ENCODE data around the gene AGO4.
"Not testable (repeated sequence)": the region's sequence is repeated elsewhere in the genome, so short reads cannot be mapped to it uniquely, and the experiment has no call there.

Gene AGO4

DNA sequence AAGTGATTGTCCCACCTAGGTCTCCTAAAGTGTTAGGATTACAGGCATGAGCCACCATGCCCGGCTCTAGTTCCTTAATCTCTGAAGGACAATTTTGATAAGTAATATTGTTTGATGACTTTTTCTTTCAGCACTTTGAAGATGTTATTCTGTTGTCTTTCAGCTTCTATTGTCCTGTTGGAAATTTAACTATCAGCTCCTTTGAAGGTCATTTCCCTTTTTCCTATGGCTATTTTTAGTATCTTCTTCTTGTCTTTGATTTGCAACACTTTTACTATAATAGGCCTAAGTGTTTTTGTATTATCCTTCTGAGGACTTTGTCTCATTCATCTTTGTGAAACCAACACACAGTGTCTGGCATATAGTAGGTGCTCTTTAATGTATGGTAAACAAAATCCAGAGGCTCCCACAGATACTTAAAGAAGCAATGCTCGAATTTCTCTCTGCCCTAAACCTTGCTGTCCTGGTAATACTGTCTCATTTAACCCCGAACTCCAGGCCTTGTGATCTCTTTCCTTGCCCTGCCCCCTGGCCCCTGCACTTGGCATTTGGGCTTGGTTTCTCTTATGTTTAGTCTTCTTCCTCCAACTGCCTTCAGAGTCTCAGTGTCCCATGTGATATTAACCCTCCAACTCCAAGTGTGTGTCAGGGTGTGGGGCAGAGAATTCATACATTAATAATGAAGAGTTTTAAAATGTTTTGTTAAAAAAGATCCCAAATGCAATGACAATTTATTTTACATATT lies 56.2 kb downstream of the AGO4 start:
- DNase-seq (ENCODE audit: low read depth in 1 of 2, low spot score in 1 of 2): no peak

DNA sequence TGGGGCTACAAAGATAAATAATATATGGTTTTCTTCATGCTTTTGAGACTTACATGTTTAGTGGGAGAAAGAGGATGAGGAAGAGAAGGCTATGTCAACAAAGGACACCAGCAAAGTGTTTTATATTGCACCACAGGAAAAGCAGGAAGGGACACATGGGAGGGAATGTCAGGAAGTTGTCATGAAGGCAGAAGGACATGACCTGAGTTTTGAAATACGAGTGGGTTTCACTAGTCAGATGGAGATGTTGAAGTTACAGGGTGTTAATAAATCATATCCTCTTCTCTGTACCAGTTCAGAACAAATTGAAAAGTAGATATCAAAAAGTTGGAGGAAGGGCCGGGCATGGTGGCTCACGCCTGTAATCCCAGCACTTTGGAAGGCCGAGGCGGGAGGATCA lies 57.0 kb downstream of the AGO4 start:
- DNase-seq (ENCODE audit: low read depth in 1 of 2, low spot score in 1 of 2): no peak

DNA sequence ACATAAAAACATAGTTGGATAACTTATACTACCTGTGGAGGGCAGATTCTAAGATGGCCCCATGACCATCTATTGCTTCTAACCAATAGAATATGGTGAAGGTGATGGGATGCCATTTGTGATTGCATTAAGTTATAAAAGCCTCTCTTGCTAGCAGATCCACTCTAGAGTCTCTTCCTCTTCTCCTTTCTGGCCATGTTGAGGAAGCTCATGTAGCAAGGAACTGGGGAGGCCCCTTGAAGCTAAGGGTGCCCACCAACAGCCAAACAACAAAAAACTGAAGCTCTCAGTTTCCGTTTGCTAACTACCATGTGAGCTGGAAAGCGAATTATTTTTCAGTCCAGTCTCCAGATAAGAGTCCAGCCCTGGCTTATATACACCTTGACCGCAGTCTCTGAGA lies 59.2 kb downstream of the AGO4 start:
- DNase-seq (ENCODE audit: low read depth in 1 of 2, low spot score in 1 of 2): no peak

DNA sequence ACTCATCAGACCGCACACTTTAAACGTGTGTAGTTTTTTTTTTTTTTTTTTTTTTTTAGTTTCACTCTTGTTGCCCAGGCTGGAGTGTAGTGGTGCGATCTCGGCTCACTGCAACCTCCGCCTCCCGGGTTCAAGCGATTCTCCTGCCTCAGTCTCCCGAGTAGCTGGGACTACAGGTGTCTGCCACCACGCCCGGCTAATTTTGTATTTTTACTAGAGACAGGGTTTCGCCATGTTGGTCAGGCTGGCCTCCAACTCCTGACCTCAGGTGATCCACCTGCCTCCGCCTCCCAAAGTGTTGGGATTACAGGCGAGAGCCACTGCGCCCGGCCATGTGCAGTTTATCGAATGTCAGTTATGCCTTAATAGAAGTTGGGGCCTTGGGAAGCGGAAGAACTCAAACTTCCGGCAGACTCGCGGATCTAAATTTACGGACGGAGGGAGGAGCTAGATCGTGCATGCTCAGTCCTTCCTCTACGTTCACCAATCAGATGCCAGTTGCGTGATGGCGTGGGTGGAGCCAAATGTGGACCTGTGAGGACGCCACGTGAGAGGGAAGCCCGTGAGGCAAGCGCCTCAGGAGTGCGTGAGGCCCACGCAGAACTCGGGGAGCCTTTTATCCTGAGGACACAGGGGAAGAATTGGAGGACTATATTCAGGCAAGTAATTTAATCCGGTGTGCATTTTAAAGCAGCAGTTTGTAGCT lies 61.6 kb downstream of the AGO4 start:
- not testable (repeated sequence) for DNase-seq (ENCODE audit: low read depth in 1 of 2, low spot score in 1 of 2)

DNA sequence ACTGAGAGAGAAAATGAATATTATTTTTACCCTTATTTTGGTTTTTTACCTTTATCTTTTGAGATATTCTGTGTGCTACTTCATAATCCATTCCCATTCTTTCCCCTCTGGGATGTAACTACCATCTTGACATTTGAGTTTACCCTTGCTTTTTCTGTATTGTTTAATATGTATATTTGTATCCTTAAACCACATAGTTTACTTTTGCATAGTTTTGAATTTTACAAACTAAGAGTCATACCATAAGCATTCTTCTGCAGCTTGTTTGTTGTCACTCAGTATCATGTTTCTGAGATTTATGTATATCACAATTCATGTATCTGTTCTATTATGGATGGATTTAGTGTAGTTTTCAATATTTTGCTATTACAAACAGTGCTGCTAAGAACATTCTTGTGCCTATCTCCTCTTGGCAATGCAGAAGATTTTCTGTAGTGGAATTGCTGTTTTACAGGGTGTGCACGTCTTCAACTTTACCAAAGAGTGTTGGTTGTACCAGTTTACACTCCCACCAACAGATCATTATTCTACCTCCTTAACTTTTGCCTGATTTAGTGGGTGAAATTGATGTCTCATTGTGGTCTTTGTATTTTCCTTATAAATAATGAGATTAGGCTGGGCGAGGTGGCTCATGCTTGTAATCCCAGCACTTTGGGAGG lies 63.0 kb downstream of the AGO4 start:
- no peak for DNase-seq (ENCODE audit: low read depth in 1 of 2, low spot score in 1 of 2)

DNA sequence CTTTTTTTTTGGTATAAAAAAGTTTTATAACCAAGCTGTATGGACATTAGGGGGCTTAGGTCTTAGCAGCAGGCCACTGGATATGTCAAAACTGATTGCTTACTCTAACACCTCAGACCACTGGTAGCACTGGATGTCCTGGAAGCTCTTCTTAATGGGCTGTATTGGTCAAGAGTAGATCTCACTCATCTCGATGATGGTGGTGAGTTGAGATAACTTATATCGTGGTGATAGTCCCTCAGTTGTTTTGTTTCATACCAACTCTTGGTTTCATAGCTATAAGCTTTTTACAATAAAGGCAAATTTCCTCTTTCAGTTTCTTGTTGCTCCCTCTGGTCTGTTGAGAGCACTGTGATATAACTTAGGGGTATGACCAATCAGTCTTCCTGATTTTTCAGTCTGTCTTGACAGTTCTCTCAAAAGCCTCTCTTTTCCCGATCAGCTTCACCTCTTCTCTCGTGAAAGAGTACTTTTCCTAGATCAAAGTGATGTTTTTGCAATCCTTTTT lies 65.5 kb downstream of the AGO4 start:
- no peak for DNase-seq (ENCODE audit: low read depth in 1 of 2, low spot score in 1 of 2)

DNA sequence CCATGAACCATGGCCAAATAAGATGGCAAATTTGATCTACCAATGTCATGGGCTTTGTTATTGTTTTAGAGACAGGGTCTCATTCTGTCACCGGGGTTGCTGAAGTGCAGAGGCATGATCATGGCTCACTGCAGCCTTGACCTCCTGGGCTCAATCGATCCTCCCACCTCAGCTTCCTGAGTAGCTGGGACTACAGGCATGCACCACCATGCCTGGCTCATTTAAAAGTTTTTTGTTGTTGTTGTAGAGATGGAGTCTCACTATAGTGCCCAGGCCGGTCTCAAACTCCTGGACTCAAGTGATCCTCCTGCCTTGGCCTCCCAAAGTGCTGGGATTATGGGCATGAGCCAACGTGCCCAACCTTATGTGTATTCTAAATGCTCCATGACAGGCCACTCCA lies 66.3 kb downstream of the AGO4 start:
- DNase-seq (ENCODE audit: low read depth in 1 of 2, low spot score in 1 of 2): not testable (repeated sequence)

DNA sequence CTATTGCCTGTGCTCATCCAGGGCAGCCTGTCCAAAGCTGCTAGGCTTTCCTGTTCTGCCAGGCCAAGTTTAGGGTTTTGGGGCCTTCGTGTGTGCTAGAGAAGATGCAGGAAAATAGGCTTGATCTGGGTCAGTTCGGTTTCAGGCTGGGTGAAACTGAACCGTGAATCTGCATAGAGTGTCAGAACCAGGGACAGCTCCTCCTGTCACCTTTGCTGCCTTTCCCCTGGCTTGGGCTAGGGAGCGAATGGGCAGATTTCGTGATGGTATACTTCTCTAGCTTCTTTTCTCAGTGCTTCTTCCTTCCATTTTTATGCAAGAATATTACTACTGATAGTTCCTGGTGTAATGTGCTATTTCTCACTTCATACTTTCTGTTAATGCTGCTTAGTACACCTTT lies 69.2 kb downstream of the AGO4 start:
- no peak for DNase-seq (ENCODE audit: low read depth in 1 of 2, low spot score in 1 of 2)

DNA sequence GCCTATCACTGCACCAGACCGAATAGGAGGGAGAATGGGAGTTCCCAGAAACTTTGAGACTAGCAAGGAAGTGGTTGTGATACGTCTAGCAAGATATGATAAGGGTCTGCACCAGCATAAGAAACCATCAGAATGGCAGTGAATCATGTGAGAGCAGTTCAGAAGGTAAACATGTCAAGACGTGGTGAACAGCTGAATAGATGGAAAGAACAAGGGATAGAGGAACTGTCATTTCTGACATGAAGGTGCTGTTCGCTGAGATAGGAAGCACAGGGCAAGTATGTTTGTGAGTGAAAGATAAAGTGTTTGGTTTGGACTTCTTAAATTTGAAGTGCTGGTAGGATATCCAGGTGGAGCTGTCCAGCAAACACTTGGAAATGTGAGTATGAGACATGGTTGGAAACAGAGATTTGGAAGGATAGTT lies 74.0 kb downstream of the AGO4 start:
- no peak for DNase-seq (ENCODE audit: low read depth in 1 of 2, low spot score in 1 of 2)

DNA sequence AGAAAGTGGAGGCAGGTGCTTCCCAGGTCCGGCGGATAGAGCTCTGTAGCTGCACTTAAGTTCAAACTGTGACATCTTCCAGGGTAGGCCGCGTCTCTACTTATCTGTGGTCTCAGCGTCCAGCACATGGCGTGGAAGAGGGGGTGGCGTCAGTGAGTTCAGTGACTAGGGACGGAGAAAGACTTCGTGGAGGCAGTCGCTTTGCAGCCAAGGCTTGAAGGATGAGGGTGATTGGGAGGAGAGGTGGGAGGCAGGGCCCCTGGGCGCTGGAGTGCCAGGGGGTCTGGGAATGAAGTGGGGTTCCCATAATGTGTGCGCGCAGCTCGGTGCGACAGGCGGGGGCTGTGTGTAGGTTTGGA lies 74.7 kb downstream of the AGO4 start:
- no peak for DNase-seq (ENCODE audit: low read depth in 1 of 2, low spot score in 1 of 2)

DNA sequence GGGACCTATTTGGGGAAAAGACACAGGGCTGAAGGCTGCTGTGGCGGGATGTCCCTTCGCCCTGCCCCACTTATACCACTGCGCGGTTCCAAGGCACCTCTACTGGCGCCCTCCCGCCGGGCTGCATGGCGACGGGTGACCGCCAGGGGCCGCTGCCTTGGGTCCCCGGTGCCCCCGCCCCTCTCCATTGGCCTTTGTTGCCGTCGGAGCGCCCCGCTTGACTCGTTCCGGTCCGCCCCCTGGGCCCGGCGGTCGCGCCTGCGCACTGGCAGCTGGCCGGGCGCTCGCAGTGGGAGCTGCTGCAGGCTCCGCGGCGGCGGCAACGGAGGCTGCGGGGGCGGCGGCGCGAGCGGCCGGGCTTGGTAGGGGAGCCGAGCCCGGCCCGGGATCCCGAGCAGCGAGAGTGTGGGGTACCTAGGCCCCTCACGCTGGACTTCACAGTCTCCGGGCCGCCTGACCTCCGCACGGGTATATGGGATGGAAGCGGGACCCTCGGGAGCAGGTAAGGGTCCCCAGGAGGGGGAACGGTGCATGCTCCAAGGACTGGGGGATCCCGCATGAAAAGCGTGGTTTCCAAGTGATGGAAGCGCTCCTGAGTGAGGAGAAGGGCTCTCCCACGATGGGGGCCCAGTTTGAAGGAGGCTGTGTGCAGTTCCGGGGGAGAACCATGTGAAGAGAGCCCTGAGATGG lies 75.3 kb downstream of the AGO4 start, which contains the start of gene AGO1:
Gene AGO1, plus strand, starts transcription at position 265 of the 690 bp plus-strand sequence. Its CDS starts 213 bp downstream, at position 478.
- DNase-seq (ENCODE audit: low read depth in 1 of 2, low spot score in 1 of 2): peak; percentile 95

DNA sequence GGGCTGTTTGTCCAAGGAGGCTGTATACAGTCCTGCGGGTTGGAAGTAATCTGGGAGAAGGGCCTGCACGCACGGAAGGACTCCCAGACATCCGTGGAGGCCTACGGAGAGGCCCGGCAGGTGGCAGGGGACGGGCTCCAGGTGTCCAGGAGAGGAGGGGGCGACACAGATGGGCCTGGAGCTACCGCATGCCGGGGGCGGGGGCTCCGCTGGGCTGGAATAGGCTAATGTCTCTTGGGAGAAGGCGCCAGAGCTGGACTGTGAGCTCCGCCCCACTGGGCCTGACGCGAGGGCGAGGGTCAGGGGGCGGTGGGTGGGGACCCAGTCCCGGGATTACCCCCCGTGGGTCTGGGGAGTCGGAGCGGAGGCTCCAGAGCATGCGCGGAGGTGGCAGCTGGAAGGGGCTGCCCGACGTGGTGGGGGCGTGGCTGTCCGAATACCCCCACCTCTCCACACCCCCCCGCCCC lies 75.9 kb downstream of the AGO4 start:
- peak; percentile 6 to 17 for DNase-seq (ENCODE audit: low read depth in 1 of 2, low spot score in 1 of 2)

DNA sequence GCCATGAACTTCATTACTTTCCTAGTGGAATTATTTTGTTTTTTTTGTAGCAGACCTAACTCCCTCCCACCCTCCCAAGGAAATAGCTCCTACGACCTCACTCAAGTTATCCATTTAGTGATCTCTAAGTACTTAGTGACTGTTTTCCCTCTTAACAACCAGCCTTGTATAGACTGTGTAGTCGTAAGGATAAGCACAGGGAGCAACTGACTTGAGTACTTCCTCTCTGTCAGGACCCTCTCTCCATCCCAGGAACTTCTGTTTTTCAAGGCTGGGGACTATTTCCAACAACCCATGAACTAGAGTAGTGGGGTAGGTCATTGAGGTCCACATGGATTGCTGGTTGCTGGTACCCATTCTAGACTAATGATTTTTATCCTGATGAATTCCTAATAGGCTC lies 77.1 kb downstream of the AGO4 start:
- no peak for DNase-seq (ENCODE audit: low read depth in 1 of 2, low spot score in 1 of 2)

DNA sequence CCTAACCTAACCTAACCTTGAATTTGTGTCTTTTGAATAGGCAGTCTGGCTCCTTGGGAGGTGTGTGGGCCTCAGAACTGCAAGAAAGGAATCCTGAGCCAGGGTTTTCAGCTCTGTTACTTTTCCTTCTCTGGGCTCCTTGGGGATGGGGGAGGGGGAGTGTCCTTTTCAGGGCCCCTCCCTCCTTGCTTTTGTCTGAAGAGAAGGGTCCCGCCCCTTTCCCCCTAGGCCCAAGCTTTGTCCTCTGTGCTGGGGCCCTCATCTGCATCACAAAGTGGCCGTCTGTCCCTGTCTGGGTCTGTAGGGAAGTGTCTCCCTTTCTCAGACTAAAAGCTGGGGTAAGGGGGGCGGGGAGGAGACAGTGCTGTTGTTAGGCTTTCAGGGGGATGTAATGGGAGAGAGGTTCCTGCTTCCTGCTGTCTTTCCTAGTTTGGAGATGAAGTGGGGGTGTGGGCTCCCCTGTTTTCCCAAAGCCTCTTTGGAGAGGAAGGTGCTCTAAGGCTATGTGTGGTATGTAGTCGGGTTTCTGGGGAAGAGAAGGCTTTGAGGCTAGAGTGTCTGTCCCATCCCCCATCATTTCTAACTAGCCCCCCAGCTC lies 78.2 kb downstream of the AGO4 start:
- no peak for DNase-seq (ENCODE audit: low read depth in 1 of 2, low spot score in 1 of 2)

DNA sequence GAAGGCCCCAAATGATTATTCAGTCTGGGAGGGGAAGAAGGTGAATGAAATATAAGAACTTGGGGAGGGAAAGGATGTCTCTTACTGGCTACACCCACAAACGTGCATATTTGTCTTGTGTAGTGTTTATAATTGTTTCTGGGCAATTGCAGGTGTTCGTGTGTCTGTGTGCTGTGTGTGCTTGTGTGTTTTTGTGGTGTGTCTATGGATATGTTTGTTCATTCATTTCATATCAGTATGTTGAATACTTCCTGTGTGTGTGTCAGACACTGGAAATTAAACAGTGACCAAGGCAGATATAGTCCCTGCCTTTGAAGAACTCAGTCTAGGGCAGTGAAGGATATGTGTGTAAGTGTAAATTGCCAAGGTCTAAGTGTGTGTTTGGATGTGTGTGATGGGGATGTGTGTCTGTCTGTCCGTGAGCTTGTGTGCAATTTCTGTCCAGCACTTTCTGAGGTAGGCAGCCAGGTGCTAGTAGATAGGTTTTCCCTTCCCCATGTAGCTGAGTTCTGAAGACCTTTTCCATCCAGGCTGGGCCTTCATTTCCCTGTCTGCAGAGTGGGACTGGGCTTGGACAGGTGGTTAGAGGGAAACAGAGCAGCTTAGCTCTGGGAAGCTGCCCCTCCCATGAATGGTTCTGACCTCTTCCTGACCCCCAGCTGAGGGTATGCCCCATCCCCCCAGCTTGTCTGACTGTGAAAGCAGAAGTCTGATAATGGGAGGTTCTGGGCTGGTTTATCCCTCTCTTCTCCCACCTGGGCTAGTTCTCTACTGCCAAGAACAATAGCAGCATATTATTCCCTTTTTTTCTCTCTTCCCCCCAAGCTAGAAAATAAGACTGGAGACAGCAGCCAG lies 79.0 kb downstream of the AGO4 start:
- no peak for DNase-seq (ENCODE audit: low read depth in 1 of 2, low spot score in 1 of 2)

DNA sequence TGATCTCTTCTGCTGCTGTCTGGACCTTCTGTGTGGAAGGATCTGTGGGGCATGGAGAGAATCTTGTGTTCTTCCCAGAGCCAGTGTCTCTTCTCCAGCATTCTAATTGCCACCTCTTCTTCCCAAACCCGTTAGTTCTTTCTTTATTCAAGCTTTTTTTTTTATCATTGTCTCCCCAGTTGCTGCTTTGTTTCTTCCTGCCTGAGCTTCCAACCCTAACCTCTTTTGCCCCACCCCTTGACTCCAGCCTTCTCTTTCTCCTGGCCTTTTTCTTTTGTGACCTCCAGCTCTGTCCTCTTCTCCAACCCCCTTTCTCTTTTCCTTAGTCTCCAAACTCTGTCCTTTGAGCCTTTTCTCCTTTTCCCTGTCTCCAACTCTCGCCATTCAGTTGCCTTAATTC lies 79.7 kb downstream of the AGO4 start:
- DNase-seq (ENCODE audit: low read depth in 1 of 2, low spot score in 1 of 2): no peak

DNA sequence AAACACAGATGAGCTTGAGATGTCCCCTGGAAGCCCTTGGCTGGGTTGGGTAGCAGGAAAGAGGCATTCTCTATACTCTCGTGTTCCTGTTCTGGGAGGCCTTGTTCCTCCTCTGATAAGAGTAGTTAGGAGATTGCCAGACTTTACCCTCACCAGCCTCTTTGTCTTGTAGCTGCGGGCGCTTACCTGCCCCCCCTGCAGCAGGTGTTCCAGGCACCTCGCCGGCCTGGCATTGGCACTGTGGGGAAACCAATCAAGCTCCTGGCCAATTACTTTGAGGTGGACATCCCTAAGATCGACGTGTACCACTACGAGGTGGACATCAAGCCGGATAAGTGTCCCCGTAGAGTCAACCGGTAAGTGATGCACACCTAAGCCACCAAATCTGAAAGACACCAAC lies 80.4 kb downstream of the AGO4 start:
- no peak for DNase-seq (ENCODE audit: low read depth in 1 of 2, low spot score in 1 of 2)

DNA sequence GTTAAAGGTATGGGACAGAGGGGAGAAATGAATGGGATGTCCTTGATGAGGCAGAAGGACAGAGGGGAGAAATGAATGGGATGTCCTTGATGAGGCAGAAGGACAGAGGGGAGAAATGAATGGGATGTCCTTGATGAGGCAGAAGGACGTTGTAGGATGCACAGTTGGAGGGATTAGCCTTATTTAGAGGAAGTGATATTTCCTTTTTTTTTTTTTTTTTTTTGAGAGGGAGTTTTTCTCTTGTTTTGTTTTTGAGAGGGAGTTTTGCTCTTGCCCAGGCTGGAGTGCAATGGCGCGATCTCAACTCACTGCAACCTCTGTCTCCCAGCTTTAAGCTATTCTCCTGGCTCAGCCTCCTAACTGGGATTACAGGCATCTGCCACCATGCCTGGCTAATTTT lies 81.2 kb downstream of the AGO4 start:
- DNase-seq (ENCODE audit: low read depth in 1 of 2, low spot score in 1 of 2): not testable (repeated sequence)

DNA sequence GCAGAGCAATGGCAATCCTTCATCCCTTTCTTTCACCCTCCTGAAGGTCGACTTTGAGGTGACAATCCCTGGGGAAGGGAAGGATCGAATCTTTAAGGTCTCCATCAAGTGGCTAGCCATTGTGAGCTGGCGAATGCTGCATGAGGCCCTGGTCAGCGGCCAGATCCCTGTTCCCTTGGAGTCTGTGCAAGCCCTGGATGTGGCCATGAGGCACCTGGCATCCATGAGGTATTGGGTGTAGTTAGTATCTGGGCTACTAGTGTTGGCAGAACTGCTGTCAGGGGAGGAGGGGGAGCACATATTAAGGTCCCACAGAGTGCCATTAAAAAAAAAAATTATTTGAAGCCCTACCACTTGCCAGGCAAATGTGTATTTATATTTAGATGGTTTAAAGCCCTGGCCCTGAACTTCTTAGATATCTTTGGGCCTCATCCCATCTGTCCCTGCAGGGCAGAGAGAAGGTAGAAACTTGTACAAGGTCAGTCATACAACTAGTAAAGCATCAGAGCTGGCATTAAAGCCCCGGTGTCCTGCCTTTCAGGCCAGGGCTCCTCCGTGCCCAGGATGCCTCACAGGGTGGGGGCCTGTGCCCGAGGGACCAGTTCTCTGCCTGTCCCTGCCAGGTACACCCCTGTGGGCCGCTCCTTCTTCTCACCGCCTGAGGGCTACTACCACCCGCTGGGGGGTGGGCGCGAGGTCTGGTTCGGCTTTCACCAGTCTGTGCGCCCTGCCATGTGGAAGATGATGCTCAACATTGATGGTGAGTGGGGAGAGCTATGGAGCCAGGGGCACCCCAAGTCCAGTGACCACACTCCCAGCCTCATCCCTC lies 85.4 kb downstream of the AGO4 start:
- DNase-seq (ENCODE audit: low read depth in 1 of 2, low spot score in 1 of 2): no peak

Data from activated CD4-positive, alpha-beta T cell treated with anti-CD3 and anti-CD28 coated beads, Interleukin-2, amount 50 U/mL, for 24 hours (primary cell).